ENCODE data around the gene HIBADH.
A peak's percentile ranks its signal among the peaks of the same experiment; 100 is the strongest.

The HIBADH gene

DNA sequence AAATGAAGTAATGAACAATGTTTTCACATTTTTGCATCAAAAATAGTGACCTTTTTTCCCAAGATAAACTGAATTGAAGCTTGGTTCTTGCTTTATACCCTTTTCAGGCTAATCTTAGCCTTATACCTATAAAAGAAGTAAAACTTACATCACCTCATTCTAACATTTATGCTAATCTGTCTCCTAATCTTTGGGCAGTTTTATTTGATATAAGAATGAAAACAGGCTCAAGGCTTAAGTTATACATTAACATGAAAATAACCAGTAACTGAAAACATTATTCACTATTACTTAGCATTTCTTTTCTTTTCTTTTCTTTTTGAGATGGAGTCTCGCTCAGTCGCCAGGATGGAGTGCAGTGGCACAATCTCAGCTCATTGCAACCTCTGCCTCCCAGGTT lies 113.1 kb downstream of the HIBADH start:
- POLR2A ChIA-PET = no interaction called here
- no peak for TF ChIP-seq CTCF (IDR thresholded peaks at IDR 0.05; ENCODE audit: insufficient read depth, low read length, missing control alignments)
- H3K4me3 ChIP-seq (ENCODE audit: low read depth, low read length) = no peak overlapping the region

DNA sequence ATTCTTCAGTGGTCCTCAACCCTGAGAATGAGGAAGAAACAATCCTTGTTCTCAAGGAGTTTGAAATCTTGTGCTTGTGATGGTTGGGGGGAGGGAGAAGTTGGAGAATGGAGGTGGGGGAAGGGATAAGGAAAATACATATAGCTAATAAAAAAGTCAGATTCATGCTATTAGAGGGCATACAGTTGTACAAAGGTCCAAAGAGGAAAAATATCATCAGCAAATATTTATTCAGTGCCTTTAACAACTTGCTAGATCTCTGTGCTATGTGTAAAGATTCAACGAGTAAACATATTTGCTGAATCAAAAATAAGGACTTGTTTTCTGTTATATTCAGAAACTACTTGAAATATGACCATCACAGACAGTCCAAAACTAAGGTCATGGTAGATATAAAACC lies 114.4 kb downstream of the HIBADH start:
- H3K4me3 ChIP-seq (ENCODE audit: low read depth, low read length) = no peak overlapping the region
- no peak for DNase-seq (ENCODE audit: low read depth, low spot score)
- ChIA-PET CTCF (interaction anchor here (1.3 kb wide), 1 partner anchor 226 kb away, joined by 3 read pairs; no protein-coding TSS in a partner anchor), POLR2A (no interaction called here)
- TF ChIP-seq CTCF (IDR thresholded peaks at IDR 0.05; ENCODE audit: insufficient read depth, low read length, missing control alignments) = no peak

More for the DNA sequence above, 113.1 kb downstream of the HIBADH start:
- no peak for DNase-seq (ENCODE audit: low read depth, low spot score)
- CTCF ChIA-PET = interaction anchor here (1.0 kb wide), 1 partner anchor 9 kb away, joined by 3 read pairs; no protein-coding TSS in a partner anchor

- DNase-seq (ENCODE audit: low read depth, low spot score) = peak; percentile 77
- TF ChIP-seq CTCF (IDR thresholded peaks at IDR 0.05; ENCODE audit: insufficient read depth, low read length, missing control alignments) = no peak
- POLR2A ChIA-PET = no interaction called here
- no peak overlapping the region for H3K4me3 ChIP-seq (ENCODE audit: low read depth, low read length)
- CTCF ChIA-PET = interaction anchor here (0.9 to 1.3 kb wide), 3 partner anchors 27 to 352 kb away, joined by 3 read pairs; no protein-coding TSS in a partner anchor
Measured at GRCh38 chr7:27547401-27547800, 115.3 kb downstream of the HIBADH start.

- ChIA-PET CTCF (interaction anchor here (0.9 to 1.2 kb wide), 3 partner anchors 26 to 351 kb away, joined by 3 read pairs; no protein-coding TSS in a partner anchor), POLR2A (no interaction called here)
- H3K4me3 ChIP-seq (ENCODE audit: low read depth, low read length) = no peak overlapping the region
- TF ChIP-seq CTCF (IDR thresholded peaks at IDR 0.05; ENCODE audit: insufficient read depth, low read length, missing control alignments) = no peak
- DNase-seq (ENCODE audit: low read depth, low spot score) = no peak
Measured at GRCh38 chr7:27546610-27547009, 116.1 kb downstream of the HIBADH start.

GRCh38 chr7:27535795-27536194 lies 126.9 kb downstream of the HIBADH start:
- ChIA-PET CTCF (interaction anchor here (1.4 kb wide), 1 partner anchor 325 kb away, joined by 4 read pairs; no protein-coding TSS in a partner anchor), POLR2A (no interaction called here)
- no peak for TF ChIP-seq CTCF (IDR thresholded peaks at IDR 0.05; ENCODE audit: insufficient read depth, low read length, missing control alignments)
- H3K4me3 ChIP-seq (ENCODE audit: low read depth, low read length) = no peak overlapping the region
- DNase-seq (ENCODE audit: low read depth, low spot score) = no peak

DNA sequence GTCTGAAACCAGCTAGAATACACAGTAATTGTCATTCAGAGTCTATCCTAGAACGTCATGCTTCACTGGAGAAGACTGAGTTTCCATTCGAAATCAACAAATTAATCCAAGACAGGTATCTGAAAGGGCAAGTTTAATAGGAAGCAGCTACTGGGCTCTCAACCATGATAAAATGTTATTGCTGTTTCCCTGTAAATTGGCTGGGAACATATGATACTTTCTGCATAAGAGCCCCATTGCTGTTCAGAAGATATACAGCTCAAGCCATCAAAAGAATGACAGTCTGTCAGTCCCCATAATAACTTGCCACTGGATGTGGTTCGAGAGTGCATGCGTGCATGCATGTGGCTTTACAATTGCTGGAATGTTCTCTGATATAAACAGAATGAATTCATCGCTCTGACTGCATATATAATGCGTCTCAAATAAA lies 129.0 kb downstream of the HIBADH start:
- DNase-seq (ENCODE audit: low read depth, low spot score) = no peak
- no peak overlapping the region for H3K4me3 ChIP-seq (ENCODE audit: low read depth, low read length)
- ChIA-PET CTCF (no interaction called here), POLR2A (no interaction called here)
- TF ChIP-seq CTCF (IDR thresholded peaks at IDR 0.05; ENCODE audit: insufficient read depth, low read length, missing control alignments) = no peak
